Suppressor macrophage treated with lipopolysaccharide for 4 hours (primary cell): Measurements from ENCODE around the gene RPTOR.
"Not testable (repeated sequence)": the region's sequence is repeated elsewhere in the genome, so short reads cannot be mapped to it uniquely, and the experiment has no call there.

Experiments
- DNase-seq: peaks from one replicate; pipeline ENCODE4 v3.0.0-alpha.2; 2020

Gene RPTOR

DNA sequence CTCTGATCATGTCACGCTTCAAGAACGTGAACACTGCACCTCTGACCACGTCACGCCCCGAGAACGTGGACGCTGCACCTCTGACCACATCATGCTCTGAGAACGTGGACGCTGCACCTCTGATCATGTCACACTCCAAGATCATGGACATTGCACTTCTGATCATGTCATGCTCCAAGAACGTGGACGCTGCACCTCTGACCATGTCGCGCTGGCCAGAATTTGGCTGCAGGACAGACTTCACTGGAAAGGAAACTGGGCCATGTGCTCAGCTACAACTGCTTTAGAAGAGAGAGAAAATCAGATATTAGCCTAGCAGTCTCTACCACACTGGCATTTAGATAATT is 182.7 kb downstream of the RPTOR start:
- DNase-seq: no peak

- DNase-seq: no peak
Observed at GRCh38 chr17:80729016-80729415, 184.4 kb downstream of the RPTOR start.

DNA sequence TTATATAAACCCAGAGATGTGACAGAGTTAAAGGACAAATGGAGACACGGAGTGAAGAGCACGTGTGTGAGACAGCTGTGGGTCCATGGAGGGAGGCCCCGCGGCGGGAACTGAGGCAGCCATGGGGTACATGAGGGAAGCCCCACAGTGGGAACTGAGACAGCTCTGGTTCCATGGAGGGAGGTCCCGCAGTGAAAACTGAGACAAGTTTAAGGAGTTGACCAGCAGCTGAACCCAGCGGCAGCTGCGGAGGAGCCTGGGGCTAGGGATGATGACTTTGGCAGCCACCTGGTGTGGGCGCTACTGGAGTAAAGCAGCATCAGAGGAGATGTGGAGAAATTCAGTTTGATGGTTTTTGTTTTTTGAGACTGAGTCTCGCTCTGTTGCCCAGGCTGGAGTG is 185.1 kb downstream of the RPTOR start:
- DNase-seq: no peak

DNA sequence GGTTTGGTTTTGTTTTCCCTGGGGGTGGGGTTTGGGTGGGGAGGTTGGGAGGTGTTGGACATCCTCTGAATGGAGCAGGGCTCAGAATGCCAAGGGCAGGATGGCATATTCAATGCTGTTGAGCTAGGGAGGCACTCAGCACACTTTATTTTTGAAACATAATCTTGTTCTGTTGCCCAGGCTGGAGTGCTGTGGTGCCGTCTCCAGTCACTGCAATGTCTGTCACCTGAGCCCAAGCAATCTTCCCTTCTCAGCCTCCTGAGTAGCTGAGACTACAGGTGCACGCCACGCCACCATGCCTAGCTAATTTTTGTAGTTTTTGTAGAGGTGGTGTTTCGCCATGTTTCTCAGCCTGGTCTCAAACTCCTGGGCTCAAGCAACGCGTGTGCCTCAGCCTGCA is 186.1 kb downstream of the RPTOR start:
- no peak for DNase-seq

GRCh38 chr17:80731323-80731722 is 186.7 kb downstream of the RPTOR start:
- DNase-seq: no peak

DNA sequence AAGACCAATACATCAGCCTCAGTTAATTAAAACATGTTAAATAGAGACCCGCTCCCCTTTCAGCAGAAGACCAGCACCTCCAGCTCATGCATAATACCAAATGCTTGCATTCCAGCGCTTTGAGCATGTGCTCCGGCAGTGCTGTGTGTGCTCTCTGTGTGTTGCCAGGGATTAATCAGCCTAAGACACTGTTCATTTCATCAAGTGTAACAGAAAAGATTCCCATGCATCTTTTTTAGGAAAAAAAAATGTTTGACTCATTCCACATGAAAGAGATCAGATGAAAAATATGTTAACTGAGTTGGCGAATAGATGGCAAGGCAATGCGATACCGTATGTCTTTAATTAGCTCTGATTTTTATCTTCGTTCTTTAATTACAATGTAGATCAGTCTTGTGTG is 187.6 kb downstream of the RPTOR start:
- DNase-seq: no peak

- peak; percentile 71 for DNase-seq
Observed at GRCh38 chr17:80737106-80738019, 192.7 kb downstream of the RPTOR start.

GRCh38 chr17:80738020-80738808 is 193.6 kb downstream of the RPTOR start:
- DNase-seq: peak; percentile 82

DNA sequence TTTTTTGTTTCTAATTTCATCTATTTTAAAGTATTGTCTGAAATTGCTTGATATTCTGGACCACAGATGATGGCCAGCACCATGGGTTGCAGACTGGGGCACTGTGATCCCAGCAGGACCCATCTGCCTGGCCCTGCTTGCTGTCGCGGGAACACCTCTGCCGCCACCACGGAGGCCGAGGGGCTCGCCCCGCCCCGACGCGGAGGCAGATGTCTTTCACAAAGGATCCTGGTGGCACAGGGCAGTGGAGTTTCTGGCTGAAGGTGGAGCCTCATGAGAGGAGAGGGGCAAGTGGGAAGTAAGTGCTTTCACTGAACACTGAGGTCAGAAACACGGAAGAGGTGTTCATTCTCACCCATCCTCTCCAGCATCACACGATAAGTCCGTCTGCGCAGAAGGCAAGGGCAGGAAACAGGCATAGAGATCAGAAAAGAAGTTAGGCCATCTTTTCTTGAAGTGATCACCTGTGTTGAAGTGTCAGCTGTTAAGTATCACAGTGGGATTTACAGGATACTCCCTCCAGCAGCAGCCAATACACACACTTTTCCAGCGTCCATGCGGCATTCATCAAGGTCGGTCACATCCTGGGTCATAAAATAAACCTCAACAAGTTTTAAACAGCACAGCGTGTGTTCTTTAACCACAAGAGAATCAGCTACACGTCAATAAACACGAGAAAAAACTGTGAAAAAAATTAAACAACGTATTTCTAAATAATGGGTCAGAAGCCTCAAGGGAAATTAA is 194.5 kb downstream of the RPTOR start:
- no peak for DNase-seq

- DNase-seq: no peak
Observed at GRCh38 chr17:80740141-80740540, 195.5 kb downstream of the RPTOR start.

DNA sequence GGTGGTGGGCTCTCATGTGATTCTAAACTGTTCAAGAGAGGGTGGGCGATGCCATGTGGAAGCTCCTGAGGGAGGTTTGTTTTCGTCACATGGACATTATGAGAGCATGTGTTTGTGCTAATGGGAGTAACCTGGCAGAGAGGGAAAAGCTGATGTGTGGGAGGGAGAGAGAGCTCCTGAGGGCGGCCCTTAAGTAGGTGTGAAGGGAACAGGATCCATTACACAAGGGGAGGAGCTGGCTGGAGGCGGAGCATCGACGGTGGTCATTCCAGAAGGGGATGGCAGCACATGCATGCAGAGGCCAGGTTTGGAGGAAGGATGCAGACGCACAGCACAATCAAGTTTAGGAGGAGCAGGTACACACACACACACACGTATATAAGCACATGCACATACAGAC is 197.5 kb downstream of the RPTOR start:
- DNase-seq: no peak

GRCh38 chr17:80742581-80743180 is 198.0 kb downstream of the RPTOR start:
- DNase-seq: no peak

DNA sequence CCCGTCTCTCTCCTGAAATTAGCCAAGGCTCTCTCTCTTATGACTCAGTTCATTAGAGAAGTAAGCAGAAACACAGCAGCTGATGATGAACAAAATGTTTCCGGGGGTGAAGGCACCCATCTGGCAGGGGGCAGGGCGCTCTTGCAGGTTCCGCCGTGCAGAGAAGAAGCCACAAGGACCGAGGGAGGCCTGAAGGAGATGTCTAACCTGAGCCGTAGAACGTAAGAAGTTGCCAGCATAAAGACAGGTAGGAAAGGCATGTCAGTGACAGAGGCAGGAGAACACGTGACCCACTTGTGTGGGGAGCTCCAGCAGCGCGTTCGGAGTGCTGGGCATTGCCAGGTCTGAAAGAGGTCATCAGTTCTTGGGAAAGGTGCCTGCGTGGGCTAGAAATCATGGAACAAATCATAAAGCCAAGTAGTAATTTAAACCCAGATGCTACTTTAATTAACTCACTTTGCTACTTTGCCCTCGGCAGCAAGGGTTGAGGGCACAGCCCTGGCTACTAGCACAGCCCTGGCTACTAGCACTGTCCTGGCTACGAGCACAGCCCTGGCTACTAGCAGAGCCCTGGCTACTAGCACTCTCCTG is 198.6 kb downstream of the RPTOR start:
- peak; percentile 15 for DNase-seq

- not testable (repeated sequence) for DNase-seq
Observed at GRCh38 chr17:80743973-80744372, 199.3 kb downstream of the RPTOR start.

DNA sequence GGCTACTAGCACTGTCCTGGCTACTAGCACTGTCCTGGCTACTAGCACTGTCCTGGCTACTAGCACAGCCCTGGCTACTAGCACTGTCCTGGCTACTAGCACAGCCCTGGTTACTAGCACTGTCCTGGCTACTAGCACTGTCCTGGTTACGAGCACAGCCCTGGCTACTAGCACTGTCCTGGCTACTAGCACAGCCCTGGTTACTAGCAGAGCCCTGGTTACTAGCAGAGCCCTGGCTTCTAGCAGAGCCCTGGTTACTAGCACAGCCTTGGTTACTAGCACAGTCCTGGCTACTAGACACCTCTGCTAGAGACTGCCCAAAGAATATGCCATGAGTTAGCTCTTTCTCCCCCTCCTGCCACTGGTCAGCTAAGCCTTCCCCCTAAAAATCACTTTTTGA is 200.1 kb downstream of the RPTOR start:
- DNase-seq: not testable (repeated sequence)

- no peak for DNase-seq
Observed at GRCh38 chr17:80745183-80745582, 200.5 kb downstream of the RPTOR start.

DNA sequence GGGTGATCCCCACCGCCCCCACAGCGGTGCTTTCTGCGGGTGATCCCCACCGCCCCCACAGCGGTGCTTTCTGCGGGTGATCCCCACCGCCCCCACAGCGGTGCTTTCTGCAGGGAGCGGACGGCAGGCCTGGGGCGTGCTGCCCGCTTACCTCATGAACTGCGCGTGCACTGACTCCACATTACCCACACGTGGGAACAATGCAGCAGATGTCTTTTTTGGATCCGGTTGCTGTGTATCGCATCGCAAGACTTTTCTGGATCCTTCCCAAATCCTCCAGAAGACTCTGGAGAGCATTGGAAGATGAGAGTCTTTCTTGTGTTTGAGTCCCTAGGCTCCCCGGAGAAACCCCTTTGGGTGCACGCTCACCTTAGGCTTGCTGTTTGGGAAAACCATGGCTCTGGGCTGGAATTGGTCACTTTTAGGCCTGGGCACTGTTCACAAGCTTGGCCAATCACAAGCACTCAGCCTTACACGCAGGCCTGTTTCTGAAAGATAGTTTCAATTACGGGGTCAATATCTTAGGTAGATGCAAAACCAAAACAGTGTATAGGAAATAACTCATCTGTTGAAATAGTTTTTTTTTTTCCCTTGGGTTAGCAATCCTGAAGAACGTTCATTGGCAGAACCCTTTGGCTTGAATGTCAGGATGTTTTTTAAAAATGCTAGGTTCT is 201.8 kb downstream of the RPTOR start:
- no peak for DNase-seq

DNA sequence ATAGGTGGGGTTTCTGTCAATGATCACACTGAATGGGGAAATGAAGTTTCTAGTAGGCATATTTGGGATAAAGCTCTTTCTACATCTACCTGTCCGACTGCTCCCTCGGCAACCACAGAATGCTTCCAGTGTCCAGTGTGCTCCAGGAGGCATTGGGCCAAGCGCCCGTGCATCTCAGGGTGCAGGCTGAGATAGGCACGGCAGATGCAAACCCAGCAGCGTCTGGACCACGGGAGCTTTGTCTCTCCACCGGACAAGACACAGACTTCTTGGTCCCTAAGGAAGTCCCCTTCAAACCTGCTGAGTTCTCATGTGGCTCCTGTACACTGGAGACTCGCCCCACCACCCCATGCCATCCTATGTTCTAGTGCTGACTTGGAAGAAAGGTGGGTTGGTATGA is 202.8 kb downstream of the RPTOR start:
- DNase-seq: no peak

DNA sequence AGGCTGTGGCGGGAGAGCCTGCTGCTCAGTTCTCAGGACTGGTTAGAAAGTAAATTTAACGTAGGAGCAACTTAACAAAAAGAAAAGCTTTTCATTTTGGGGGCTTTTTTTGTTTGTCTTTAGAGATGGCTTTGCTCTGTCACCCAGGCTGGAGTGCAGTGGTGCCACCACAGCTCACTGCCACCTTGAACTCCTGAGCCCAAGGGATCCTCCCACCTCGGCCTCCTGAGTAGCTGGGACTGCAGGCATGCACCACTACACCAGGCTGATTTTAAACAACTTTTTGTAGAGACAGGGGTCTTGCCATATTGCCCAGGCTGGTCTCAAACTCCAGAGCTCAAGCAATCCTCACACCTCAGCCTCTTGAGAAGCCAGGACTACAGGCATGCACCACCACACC is 205.0 kb downstream of the RPTOR start:
- DNase-seq: no peak

DNA sequence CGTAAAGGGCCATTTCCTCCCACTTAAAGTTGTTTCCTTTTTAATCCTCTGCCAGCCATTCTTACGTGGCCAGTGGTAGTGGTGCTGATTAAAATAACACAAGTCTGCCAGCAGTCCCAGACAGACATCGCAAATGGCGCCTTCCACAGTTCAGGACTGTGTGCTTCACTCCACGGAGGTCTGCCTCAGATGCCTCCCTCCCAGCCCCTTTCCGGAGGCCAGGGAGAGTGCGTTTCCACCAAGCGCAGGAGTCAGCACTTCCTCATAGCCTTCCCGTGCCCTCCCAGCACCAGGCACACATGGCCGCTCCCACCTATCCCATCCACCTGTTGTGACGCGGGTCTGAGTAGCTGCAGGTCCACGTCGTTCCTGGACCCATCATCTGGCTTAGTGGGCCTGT is 205.6 kb downstream of the RPTOR start:
- peak; percentile 17 for DNase-seq

DNA sequence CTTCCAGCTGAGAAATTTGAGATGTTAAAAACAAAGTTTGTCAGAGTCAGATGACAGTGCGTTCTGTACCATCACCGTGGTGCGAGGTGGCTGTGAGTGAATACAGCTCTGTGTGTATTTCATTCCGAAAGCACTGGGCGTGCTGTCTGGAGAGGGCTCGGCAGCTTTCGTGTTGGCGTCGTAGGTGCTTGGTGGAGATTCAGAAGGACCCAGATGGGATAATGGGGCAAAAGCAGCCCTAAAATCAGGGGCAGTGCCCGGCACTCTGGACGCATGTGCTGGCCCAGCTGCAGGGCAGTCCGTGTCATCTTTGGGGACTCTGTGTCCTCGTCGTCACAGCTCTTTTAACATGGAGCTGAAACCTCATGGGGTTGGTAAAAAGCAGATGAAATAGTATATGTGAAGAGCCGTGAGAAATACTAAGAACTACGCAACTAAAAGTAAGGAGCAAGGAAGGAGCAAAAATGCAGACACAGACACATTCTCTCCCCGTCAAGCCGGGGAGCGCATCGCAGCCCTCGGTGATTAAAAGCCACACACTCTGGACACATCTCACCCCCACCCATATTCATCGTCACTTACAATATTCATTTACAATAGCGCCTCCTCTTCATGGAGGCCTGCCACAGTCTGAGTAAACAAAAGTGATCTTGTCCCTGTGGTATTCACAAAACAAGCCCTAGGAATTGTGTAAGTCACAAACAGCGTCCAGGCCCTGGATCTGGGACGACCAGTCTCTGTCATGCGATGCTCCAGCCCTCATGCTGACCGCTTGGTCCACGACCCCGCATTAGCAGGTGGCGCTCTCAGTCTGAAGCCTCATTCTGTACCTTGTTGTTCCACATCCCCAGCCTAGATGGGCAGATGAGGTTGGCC is 206.7 kb downstream of the RPTOR start:
- DNase-seq: no peak
